ENCODE data around the gene OVOL2.

OVOL2 gene

GRCh38 chr20:18011482-18011881 lies 46.2 kb downstream of the OVOL2 start:
- DNase-seq = no peak

GRCh38 chr20:18009116-18009515 lies 48.6 kb downstream of the OVOL2 start:
- DNase-seq = no peak

GRCh38 chr20:18007534-18008292 lies 50.0 kb downstream of the OVOL2 start:
- no peak for DNase-seq

- no peak for DNase-seq
These were observed 51.0 kb downstream of the OVOL2 start for GRCh38 chr20:18006684-18007083.

GRCh38 chr20:18005990-18006364 lies 51.7 kb downstream of the OVOL2 start:
- no peak for DNase-seq

GRCh38 chr20:18005170-18005989 lies 52.3 kb downstream of the OVOL2 start:
- no peak for DNase-seq

GRCh38 chr20:18004384-18005031 lies 53.2 kb downstream of the OVOL2 start:
- DNase-seq = no peak

- no peak for DNase-seq
These were observed 53.8 kb downstream of the OVOL2 start for GRCh38 chr20:18003897-18004296.

GRCh38 chr20:18001131-18001921 lies 56.4 kb downstream of the OVOL2 start:
- no peak for DNase-seq

GRCh38 chr20:17999566-17999965 lies 58.1 kb downstream of the OVOL2 start:
- no peak for DNase-seq

- no peak for DNase-seq
These were observed 59.3 kb downstream of the OVOL2 start for GRCh38 chr20:17998446-17998845.

GRCh38 chr20:17995967-17996819 lies 61.5 kb downstream of the OVOL2 start:
- DNase-seq = no peak

- no peak for DNase-seq
These were observed 64.2 kb downstream of the OVOL2 start for GRCh38 chr20:17993546-17993945.

- no peak for DNase-seq
These were observed 64.7 kb downstream of the OVOL2 start for GRCh38 chr20:17992847-17993513.

- no peak for DNase-seq
These were observed 65.5 kb downstream of the OVOL2 start for GRCh38 chr20:17992224-17992637.

GRCh38 chr20:17990278-17990972 lies 67.3 kb downstream of the OVOL2 start:
- no peak for DNase-seq

GRCh38 chr20:17987988-17988387 lies 69.7 kb downstream of the OVOL2 start:
- DNase-seq = no peak

GRCh38 chr20:17985388-17986018 lies 72.2 kb downstream of the OVOL2 start:
- no peak for DNase-seq

- DNase-seq = no peak
These were observed 81.4 kb downstream of the OVOL2 start for GRCh38 chr20:17976305-17976704.

Measured in GF-D8 (cell line).